Measurements from ENCODE around the gene PTPA.

- TF ChIP-seq EWSR1 (IDR thresholded peaks at IDR 0.05; ENCODE audit: borderline replicate concordance, low read depth, partially characterized antibody) (no peak), RBM34 (IDR thresholded peaks at IDR 0.05; ENCODE audit: borderline replicate concordance, insufficient read depth, low read length) (no peak)
Measured at GRCh38 chr9:129126749-129127618, 15.8 kb downstream of the PTPA start.
